ENCODE measurements around the gene RPS17. TPM values are rescaled to one million over a fixed set of nuclear protein-coding genes. Genes with fewer than 3 reads are reported as not detected.
A peak's percentile ranks its signal among the peaks of the same experiment; 100 is the strongest.

RPS17 gene
- total RNA-seq, 4 donors from 2014 or later, result 2,008 to 3,328 (median 2,462) TPM

DNA sequence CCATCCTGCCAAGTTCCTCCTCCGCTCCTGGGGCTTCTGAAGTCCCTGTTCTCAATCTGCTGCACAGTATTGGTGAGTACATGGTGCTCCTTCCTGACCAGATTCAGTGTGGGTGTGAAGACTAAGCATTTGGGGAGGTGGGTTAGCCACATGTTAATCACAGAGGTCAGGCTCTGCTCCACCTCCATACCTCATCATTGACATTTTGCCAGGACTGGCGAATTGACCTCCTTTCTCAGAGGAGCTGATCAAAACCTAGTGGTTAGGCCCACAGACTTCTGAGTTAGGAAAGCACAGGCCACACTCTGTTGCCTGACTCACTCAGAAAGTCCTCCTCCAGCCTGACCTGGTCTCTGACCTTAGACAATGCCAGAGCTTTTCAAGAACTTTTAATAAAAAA lies 8.4 kb upstream of the RPS17 start:
- no peak for ATAC-seq (ENCODE audit: low FRiP score)
- TF ChIP-seq, protein P1, sequence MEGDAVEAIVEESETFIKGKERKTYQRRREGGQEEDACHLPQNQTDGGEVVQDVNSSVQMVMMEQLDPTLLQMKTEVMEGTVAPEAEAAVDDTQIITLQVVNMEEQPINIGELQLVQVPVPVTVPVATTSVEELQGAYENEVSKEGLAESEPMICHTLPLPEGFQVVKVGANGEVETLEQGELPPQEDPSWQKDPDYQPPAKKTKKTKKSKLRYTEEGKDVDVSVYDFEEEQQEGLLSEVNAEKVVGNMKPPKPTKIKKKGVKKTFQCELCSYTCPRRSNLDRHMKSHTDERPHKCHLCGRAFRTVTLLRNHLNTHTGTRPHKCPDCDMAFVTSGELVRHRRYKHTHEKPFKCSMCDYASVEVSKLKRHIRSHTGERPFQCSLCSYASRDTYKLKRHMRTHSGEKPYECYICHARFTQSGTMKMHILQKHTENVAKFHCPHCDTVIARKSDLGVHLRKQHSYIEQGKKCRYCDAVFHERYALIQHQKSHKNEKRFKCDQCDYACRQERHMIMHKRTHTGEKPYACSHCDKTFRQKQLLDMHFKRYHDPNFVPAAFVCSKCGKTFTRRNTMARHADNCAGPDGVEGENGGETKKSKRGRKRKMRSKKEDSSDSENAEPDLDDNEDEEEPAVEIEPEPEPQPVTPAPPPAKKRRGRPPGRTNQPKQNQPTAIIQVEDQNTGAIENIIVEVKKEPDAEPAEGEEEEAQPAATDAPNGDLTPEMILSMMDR (IDR thresholded peaks at IDR 0.05), result no peak
- no peak for DNase-seq (ENCODE audit: low spot score)

DNA sequence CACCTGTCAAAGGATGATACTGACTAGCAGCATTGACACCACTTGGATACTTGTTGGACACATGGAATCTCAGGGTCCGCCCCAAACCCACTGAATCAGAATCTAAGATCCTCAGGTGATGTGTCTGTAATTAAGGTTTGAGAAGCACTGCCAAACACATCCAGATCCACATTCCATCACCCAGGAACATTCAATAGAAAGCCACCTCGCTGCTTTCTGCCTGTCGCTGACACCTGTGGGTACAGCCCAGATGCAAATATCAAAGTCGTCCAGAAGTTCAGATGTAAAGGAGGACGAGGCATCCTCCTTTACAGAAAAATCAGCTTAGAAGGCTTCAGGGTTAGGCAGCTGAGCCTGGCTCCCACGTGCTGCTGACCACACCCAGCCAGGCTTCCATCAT lies 5.2 kb upstream of the RPS17 start:
- no peak for DNase-seq (ENCODE audit: low spot score)
- TF ChIP-seq, protein P1 (IDR thresholded peaks at IDR 0.05), result no peak
- no peak for ATAC-seq (ENCODE audit: low FRiP score)

DNA sequence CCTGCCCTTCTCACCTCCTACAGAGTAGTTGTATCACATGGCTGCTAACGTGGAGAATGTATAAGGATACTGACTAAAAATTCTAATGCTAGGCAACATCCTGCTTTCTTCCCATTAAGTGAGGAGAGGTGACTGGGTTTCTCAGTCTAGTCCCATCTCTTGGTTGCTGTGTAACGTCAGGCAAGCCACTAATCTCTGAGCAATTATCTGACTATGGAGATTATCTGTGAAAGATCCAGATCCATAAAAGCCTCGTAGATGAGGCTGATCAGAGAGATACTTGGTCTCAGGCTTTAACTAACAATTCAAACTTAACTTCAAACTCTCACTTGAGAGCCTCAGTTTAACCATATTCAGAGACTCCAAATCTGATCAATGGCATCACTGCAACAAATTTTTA lies 4.7 kb upstream of the RPS17 start:
- no peak for ATAC-seq (ENCODE audit: low FRiP score)
- TF ChIP-seq, protein P1 (IDR thresholded peaks at IDR 0.05), result no peak
- no peak for DNase-seq (ENCODE audit: low spot score)

DNA sequence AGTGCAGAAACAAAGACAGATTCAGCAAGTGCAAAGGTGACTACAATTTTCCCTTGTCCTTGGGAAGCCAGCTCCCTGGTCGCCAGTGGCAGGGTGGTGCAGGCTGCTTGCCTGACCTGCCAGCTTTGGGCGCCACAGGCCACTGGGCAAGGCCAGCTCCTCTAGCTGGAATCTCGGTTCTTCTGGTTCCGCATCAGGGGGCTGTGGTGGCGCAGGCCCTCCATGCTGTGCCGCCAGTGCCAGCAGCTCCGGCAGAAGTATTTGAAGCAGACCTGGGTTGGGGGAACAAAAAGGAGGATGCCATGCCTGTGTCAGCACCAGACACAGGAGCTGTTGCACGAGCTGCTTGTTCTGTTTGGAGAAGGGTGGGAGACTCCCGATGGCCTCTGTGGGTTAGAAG lies 4.2 kb upstream of the RPS17 start:
- TF ChIP-seq, protein P1 (IDR thresholded peaks at IDR 0.05), result no peak
- ATAC-seq (ENCODE audit: low FRiP score), result no peak
- no peak for DNase-seq (ENCODE audit: low spot score)

DNA sequence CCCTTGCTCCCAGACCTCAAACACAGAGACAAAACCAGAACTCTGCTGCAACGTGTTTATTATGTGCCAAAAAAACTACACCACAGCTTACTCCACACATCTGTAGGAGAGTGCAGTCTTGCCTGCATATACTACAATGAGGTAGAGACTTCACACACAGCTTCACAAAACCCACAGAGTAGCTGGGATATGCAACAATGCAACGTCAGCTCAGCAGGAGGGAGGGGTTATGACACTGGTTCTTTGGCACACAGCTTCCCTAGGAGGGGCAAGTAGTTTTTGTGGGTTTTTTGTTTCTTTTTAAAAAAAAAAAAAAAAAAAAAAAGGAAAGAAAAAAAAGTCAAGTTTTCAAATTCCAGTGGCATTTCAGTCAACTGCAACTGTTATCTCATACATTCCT lies 2.9 kb upstream of the RPS17 start:
- TF ChIP-seq, protein P1 (IDR thresholded peaks at IDR 0.05), result no peak
- DNase-seq (ENCODE audit: low spot score), result no peak
- no peak for ATAC-seq (ENCODE audit: low FRiP score)

DNA sequence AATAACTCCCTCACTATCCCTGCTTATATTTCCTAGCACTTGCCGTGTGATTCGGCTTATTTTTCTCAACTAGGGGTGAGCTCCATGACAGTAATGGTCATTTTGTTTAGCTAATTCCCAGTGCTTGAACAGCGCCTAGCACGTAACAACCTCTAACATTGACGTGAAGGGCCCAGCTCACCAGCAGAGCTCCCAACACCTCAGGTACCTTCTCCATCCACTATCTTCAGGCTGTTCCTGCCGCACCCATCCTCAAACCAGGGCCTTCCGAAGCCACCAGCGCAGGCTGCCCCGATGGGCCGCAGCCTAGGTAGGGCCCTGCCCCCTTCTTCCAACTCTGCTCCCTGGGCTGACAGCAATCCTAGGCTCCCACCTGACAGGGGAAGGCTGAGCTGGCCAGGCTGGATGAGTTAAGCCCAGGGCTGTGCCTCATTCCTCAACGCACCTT lies 751 bp upstream of the RPS17 start:
- DNase-seq (ENCODE audit: low spot score), result no peak
- TF ChIP-seq, protein P1 (IDR thresholded peaks at IDR 0.05), result no peak
- peak; percentile 31 for ATAC-seq (ENCODE audit: low FRiP score)

DNA sequence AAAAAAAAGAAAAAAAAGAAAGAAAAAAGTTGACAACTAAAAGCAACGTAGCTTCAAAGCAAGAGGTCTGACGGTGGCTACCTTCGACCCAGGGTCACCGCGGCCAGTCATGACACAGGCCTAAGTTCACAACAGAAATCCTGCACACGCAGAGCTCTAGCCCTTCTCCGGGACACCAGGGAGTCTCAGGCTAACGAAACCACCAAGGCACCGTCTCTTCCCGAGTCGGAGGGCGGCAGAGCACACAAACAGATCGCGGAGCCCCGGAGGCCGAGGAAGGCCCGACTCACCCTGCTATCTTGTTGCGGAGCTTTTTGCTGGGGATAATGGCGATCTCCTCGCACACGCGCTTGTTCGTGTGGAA lies 584 bp downstream of the RPS17 start:
- TF ChIP-seq, protein P1 (IDR thresholded peaks at IDR 0.05), result no peak
- no peak for DNase-seq (ENCODE audit: low spot score)
- ATAC-seq (ENCODE audit: low FRiP score), result no peak

Data from omental fat pad (tissue), 4 donors.